GM21515 (cell line): ENCODE measurements around the gene C1orf35.

Experiments
- ATAC-seq: cut with Tn5 transposase; IDR thresholded peaks from one replicate; pipeline ENCODE4 v1.9.1; 2021; ENCODE audit not compliant: unreplicated experiment

C1orf35 gene

GRCh38 chr1:228079601-228080263, 23.4 kb downstream of the C1orf35 start:
- ATAC-seq, result no peak

- no peak for ATAC-seq
These were observed 24.1 kb downstream of the C1orf35 start for GRCh38 chr1:228079013-228079412.

- ATAC-seq, result no peak
These were observed 25.4 kb downstream of the C1orf35 start for GRCh38 chr1:228077565-228078330.

GRCh38 chr1:228076796-228077430, 26.2 kb downstream of the C1orf35 start:
- ATAC-seq, result no peak

- ATAC-seq, result no peak
These were observed 27.3 kb downstream of the C1orf35 start for GRCh38 chr1:228075801-228076271.

- ATAC-seq, result no peak
These were observed 28.0 kb downstream of the C1orf35 start for GRCh38 chr1:228074954-228075730.

- ATAC-seq, result no peak
These were observed 29.1 kb downstream of the C1orf35 start for GRCh38 chr1:228073857-228074545.

- no peak for ATAC-seq
These were observed 29.9 kb downstream of the C1orf35 start for GRCh38 chr1:228073061-228073856.

GRCh38 chr1:228072658-228073043, 30.5 kb downstream of the C1orf35 start:
- ATAC-seq, result no peak

- no peak for ATAC-seq
These were observed 31.1 kb downstream of the C1orf35 start for GRCh38 chr1:228071839-228072657.

- no peak for ATAC-seq
These were observed 32.3 kb downstream of the C1orf35 start for GRCh38 chr1:228070851-228071250.

- no peak for ATAC-seq
These were observed 33.0 kb downstream of the C1orf35 start for GRCh38 chr1:228070173-228070572.

GRCh38 chr1:228068359-228068758, 34.8 kb downstream of the C1orf35 start:
- no peak for ATAC-seq

- no peak for ATAC-seq
These were observed 36.1 kb downstream of the C1orf35 start for GRCh38 chr1:228066891-228067654.

- ATAC-seq, result no peak
These were observed 36.7 kb downstream of the C1orf35 start for GRCh38 chr1:228066416-228066815.

- ATAC-seq, result no peak
These were observed 37.4 kb downstream of the C1orf35 start for GRCh38 chr1:228065543-228066347.
